Measurements from ENCODE around the gene OSBPL7.

The OSBPL7 gene

GRCh38 chr17:47808036-47808829 is 13.4 kb downstream of the OSBPL7 start:
- no CpG with 5 or more reads among the region's 20 CpGs for WGBS (ENCODE audit: extremely low coverage, insufficient coverage, insufficient read length)

GRCh38 chr17:47807421-47807820 is 14.2 kb downstream of the OSBPL7 start:
- H2BK120ac ChIP-seq (ENCODE audit: insufficient read depth, low read length, poor library complexity): no peak overlapping the region
- DNase-seq: no peak
- no peak overlapping the region for H3K23ac ChIP-seq (ENCODE audit: low read length)
- peaks cover 13 to 21% of the 10 kb centered on the region in 2 experiments for H3K4me1 ChIP-seq (ENCODE audit: control insufficient read depth in 1 of 2, insufficient read depth in 2 of 2, low read length in 2 of 2)
- no peaks in the 10 kb centered on the region for H3K9me3 ChIP-seq (ENCODE audit: insufficient read depth, low read depth, low read length)
- no peak overlapping the region for H4K12ac ChIP-seq (ENCODE audit: low read depth, low read length)
- H3K4me3 ChIP-seq (ENCODE audit: low read depth, low read length): no peak overlapping the region
- H3K4ac ChIP-seq (ENCODE audit: low read depth, low read length): no peak overlapping the region
- H2BK5ac ChIP-seq (ENCODE audit: low read depth, low read length, poor library complexity): no peak overlapping the region
- H3K18ac ChIP-seq (ENCODE audit: low read length): no peak overlapping the region
- H3K79me2 ChIP-seq (ENCODE audit: control insufficient read depth, insufficient read depth, low read length, poor library complexity): no peaks in the 10 kb centered on the region
- H2AFZ ChIP-seq (ENCODE audit: insufficient read depth, low read length, poor library complexity): no peak overlapping the region
- H2AK5ac ChIP-seq (ENCODE audit: low read length): no peak overlapping the region
- peaks cover 4% of the 10 kb centered on the region for H3K79me1 ChIP-seq (ENCODE audit: low read length)
- H4K8ac ChIP-seq (ENCODE audit: low read depth, low read length): no peak overlapping the region
- H3K9ac ChIP-seq (ENCODE audit: low read length): no peak overlapping the region
- H2BK12ac ChIP-seq (ENCODE audit: low read length): no peak overlapping the region
- H3K14ac ChIP-seq (ENCODE audit: low read length): no peak overlapping the region
- H3K36me3 ChIP-seq (ENCODE audit: control insufficient read depth in 1 of 2, insufficient read depth in 2 of 2, low read length in 2 of 2): peaks cover 25 to 26% of the 10 kb centered on the region in 2 experiments
- H3K27me3 ChIP-seq (ENCODE audit: insufficient read depth, low read length): no peaks in the 10 kb centered on the region
- no CpG with 5 or more reads among the region's 11 CpGs for whole genome bisulfite sequencing (ENCODE audit: extremely low coverage, insufficient coverage, insufficient read length)
- no peak overlapping the region for H3K4me2 ChIP-seq (ENCODE audit: low read length)
- no peak overlapping the region for H4K91ac ChIP-seq (ENCODE audit: low read depth, low read length)
- no peak overlapping the region for H3K27ac ChIP-seq (ENCODE audit: low read depth, low read length)

More at GRCh38 chr17:47808036-47808829, 13.4 kb downstream of the OSBPL7 start:
- Histone ChIP-seq H3K4ac (ENCODE audit: low read depth, low read length) (no peak overlapping the region), H2AFZ (ENCODE audit: insufficient read depth, low read length, poor library complexity) (no peak overlapping the region), H3K79me1 (ENCODE audit: low read length) (peaks cover 4% of the 10 kb centered on the region), H3K23ac (ENCODE audit: low read length) (no peak overlapping the region), H3K27me3 (ENCODE audit: insufficient read depth, low read length) (no peaks in the 10 kb centered on the region), H3K9ac (ENCODE audit: low read length) (no peak overlapping the region), H4K91ac (ENCODE audit: low read depth, low read length) (no peak overlapping the region), H2BK5ac (ENCODE audit: low read depth, low read length, poor library complexity) (no peak overlapping the region), H3K4me2 (ENCODE audit: low read length) (no peak overlapping the region), H2BK120ac (ENCODE audit: insufficient read depth, low read length, poor library complexity) (no peak overlapping the region), H3K27ac (ENCODE audit: low read depth, low read length) (no peak overlapping the region), H3K4me3 (ENCODE audit: low read depth, low read length) (no peak overlapping the region), H3K9me3 (ENCODE audit: insufficient read depth, low read depth, low read length) (no peaks in the 10 kb centered on the region), H3K4me1 (ENCODE audit: control insufficient read depth in 1 of 2, insufficient read depth in 2 of 2, low read length in 2 of 2) (peaks cover 13 to 21% of the 10 kb centered on the region in 2 experiments), H2BK12ac (ENCODE audit: low read length) (no peak overlapping the region), H2AK5ac (ENCODE audit: low read length) (peak overlapping the region; percentile 44), H3K14ac (ENCODE audit: low read length) (no peak overlapping the region), H3K36me3 (ENCODE audit: control insufficient read depth in 1 of 2, insufficient read depth in 2 of 2, low read length in 2 of 2) (peaks cover 30 to 32% of the 10 kb centered on the region in 2 experiments), H4K8ac (ENCODE audit: low read depth, low read length) (no peak overlapping the region), H3K79me2 (ENCODE audit: control insufficient read depth, insufficient read depth, low read length, poor library complexity) (no peaks in the 10 kb centered on the region), H4K12ac (ENCODE audit: low read depth, low read length) (no peak overlapping the region), H3K18ac (ENCODE audit: low read length) (no peak overlapping the region)
- no peak for DNase-seq

- H3K9ac ChIP-seq (ENCODE audit: low read length): no peak overlapping the region
- no peak overlapping the region for H2BK12ac ChIP-seq (ENCODE audit: low read length)
- peaks cover 22 to 26% of the 10 kb centered on the region in 2 experiments for H3K36me3 ChIP-seq (ENCODE audit: control insufficient read depth in 1 of 2, insufficient read depth in 2 of 2, low read length in 2 of 2)
- no peak overlapping the region for H3K4ac ChIP-seq (ENCODE audit: low read depth, low read length)
- no peak overlapping the region for H3K23ac ChIP-seq (ENCODE audit: low read length)
- H4K8ac ChIP-seq (ENCODE audit: low read depth, low read length): no peak overlapping the region
- H4K91ac ChIP-seq (ENCODE audit: low read depth, low read length): no peak overlapping the region
- H2AFZ ChIP-seq (ENCODE audit: insufficient read depth, low read length, poor library complexity): no peak overlapping the region
- no peak overlapping the region for H2AK5ac ChIP-seq (ENCODE audit: low read length)
- no peak overlapping the region for H4K12ac ChIP-seq (ENCODE audit: low read depth, low read length)
- no peak for DNase-seq
- peaks cover 4% of the 10 kb centered on the region for H3K79me1 ChIP-seq (ENCODE audit: low read length)
- no peak overlapping the region for H2BK120ac ChIP-seq (ENCODE audit: insufficient read depth, low read length, poor library complexity)
- H3K4me3 ChIP-seq (ENCODE audit: low read depth, low read length): no peak overlapping the region
- no peak overlapping the region for H3K4me2 ChIP-seq (ENCODE audit: low read length)
- H3K18ac ChIP-seq (ENCODE audit: low read length): no peak overlapping the region
- H3K4me1 ChIP-seq (ENCODE audit: control insufficient read depth in 1 of 2, insufficient read depth in 2 of 2, low read length in 2 of 2): peaks cover 13 to 21% of the 10 kb centered on the region in 2 experiments
- H3K27me3 ChIP-seq (ENCODE audit: insufficient read depth, low read length): no peaks in the 10 kb centered on the region
- WGBS (ENCODE audit: extremely low coverage, insufficient coverage, insufficient read length): no CpG with 5 or more reads among the region's 9 CpGs
- no peaks in the 10 kb centered on the region for H3K9me3 ChIP-seq (ENCODE audit: insufficient read depth, low read depth, low read length)
- no peak overlapping the region for H3K14ac ChIP-seq (ENCODE audit: low read length)
- H3K27ac ChIP-seq (ENCODE audit: low read depth, low read length): no peak overlapping the region
- no peaks in the 10 kb centered on the region for H3K79me2 ChIP-seq (ENCODE audit: control insufficient read depth, insufficient read depth, low read length, poor library complexity)
- H2BK5ac ChIP-seq (ENCODE audit: low read depth, low read length, poor library complexity): no peak overlapping the region
Observed at GRCh38 chr17:47806913-47807255, 14.7 kb downstream of the OSBPL7 start.

- Histone ChIP-seq H3K4me2 (ENCODE audit: low read length) (no peak overlapping the region), H3K79me1 (ENCODE audit: low read length) (peaks cover 4% of the 10 kb centered on the region), H3K4me1 (ENCODE audit: control insufficient read depth in 1 of 2, insufficient read depth in 2 of 2, low read length in 2 of 2) (peaks cover 13 to 19% of the 10 kb centered on the region in 2 experiments), H3K4ac (ENCODE audit: low read depth, low read length) (no peak overlapping the region), H3K79me2 (ENCODE audit: control insufficient read depth, insufficient read depth, low read length, poor library complexity) (no peaks in the 10 kb centered on the region), H4K8ac (ENCODE audit: low read depth, low read length) (no peak overlapping the region), H2BK5ac (ENCODE audit: low read depth, low read length, poor library complexity) (no peak overlapping the region), H4K12ac (ENCODE audit: low read depth, low read length) (no peak overlapping the region), H3K4me3 (ENCODE audit: low read depth, low read length) (no peak overlapping the region), H2AK5ac (ENCODE audit: low read length) (no peak overlapping the region), H3K14ac (ENCODE audit: low read length) (no peak overlapping the region), H3K36me3 (ENCODE audit: control insufficient read depth in 1 of 2, insufficient read depth in 2 of 2, low read length in 2 of 2) (peaks cover 22 to 26% of the 10 kb centered on the region in 2 experiments), H2BK120ac (ENCODE audit: insufficient read depth, low read length, poor library complexity) (no peak overlapping the region), H3K9ac (ENCODE audit: low read length) (no peak overlapping the region), H3K27me3 (ENCODE audit: insufficient read depth, low read length) (no peaks in the 10 kb centered on the region), H2AFZ (ENCODE audit: insufficient read depth, low read length, poor library complexity) (no peak overlapping the region), H4K91ac (ENCODE audit: low read depth, low read length) (no peak overlapping the region), H3K23ac (ENCODE audit: low read length) (no peak overlapping the region), H3K9me3 (ENCODE audit: insufficient read depth, low read depth, low read length) (no peaks in the 10 kb centered on the region), H3K27ac (ENCODE audit: low read depth, low read length) (no peak overlapping the region), H3K18ac (ENCODE audit: low read length) (no peak overlapping the region), H2BK12ac (ENCODE audit: low read length) (no peak overlapping the region)
- peak in 1 of 2 donors; percentile 34 for DNase-seq
- no CpG with 5 or more reads among the region's 16 CpGs for WGBS (ENCODE audit: extremely low coverage, insufficient coverage, insufficient read length)
Observed at GRCh38 chr17:47806026-47806912, 15.3 kb downstream of the OSBPL7 start.
